ENCODE data around the gene ABCC5. TPM values are rescaled to one million over a fixed set of nuclear protein-coding genes. Genes with fewer than 3 reads are reported as not detected.

The ABCC5 gene
- total and polyA plus RNA-seq, 2 experiments from 2014 or later: 27.8 to 41.4 TPM

DNA sequence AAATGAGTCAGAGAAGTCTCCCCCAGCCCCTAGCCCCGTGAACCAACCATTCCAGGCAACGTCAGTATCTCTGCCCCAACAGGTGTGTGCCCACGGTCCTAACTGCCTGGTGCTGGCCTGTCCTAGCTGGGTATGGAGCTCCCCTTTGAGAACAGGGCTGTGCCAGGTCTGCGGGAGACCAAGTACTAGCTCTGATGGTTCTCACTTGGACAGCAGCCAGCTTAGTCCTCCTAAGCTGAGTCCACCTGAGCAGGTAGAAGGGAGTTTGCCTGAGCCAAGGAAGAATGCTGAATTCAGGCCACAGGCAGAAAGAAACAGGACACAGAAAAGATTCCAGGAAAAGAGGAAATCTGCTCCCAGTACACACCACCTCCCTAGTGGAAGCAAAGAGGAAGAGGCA lies 99.9 kb downstream of the ABCC5 start:
- DNase-seq (ENCODE audit: low spot score): no peak
- no peak for TF ChIP-seq EZH2phosphoT487 (IDR thresholded peaks at IDR 0.05; ENCODE audit: low read depth, severe bottlenecking, unreplicated experiment)
- TF ChIP-seq CTCF (IDR thresholded peaks at IDR 0.05; ENCODE audit: poor library complexity): no peak
- no peak for TF ChIP-seq EZH2 (IDR thresholded peaks at IDR 0.05; ENCODE audit: borderline replicate concordance)
- H3K4me1 ChIP-seq (ENCODE audit: insufficient read depth): no peaks in the 10 kb centered on the region
- no peaks in the 10 kb centered on the region for H3K79me2 ChIP-seq
- H3K9me3 ChIP-seq (ENCODE audit: low read depth): no peaks in the 10 kb centered on the region
- no peaks in the 10 kb centered on the region for H4K20me1 ChIP-seq (ENCODE audit: insufficient read depth, poor library complexity, severe bottlenecking)
- H3K4me2 ChIP-seq: no peak overlapping the region
- no peaks in the 10 kb centered on the region for H3K27me3 ChIP-seq
- 97% methylated on average over 4 of the region's 4 CpGs for WGBS (ENCODE audit: low lambda C conversion rate, missing lambda C conversion rate)
- H3K27ac ChIP-seq: no peak overlapping the region
- no peak overlapping the region for H2AFZ ChIP-seq
- H3K4me3 ChIP-seq: no peak overlapping the region
- no peaks in the 10 kb centered on the region for H3K36me3 ChIP-seq (replicated peaks; ENCODE audit: insufficient read depth, low read depth)
- no peaks in the 10 kb centered on the region for H3K9me2 ChIP-seq (replicated peaks; ENCODE audit: insufficient read depth)

DNA sequence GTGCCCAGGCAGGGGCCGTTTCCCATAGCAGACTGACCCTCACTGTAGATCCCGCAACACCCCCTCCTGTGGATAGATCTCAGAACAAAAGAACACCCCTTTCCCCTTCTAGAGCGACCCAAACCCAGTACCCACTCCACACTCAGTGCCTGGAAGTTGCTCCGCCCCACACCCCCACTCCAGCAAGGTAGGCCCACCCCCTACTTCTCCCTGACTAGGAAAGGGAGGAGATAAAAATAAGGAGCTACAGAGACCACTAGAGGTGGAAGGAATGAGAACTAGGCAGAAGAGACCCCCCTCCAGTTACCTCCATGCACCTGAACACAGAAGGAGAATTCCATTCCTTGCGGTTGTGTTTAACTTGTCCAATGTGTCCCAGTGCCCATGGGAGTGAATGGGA lies 102.8 kb downstream of the ABCC5 start:
- Histone ChIP-seq H3K27ac (no peak overlapping the region), H3K4me2 (no peak overlapping the region), H3K4me1 (ENCODE audit: insufficient read depth) (no peaks in the 10 kb centered on the region), H3K79me2 (no peaks in the 10 kb centered on the region), H3K27me3 (no peaks in the 10 kb centered on the region), H3K4me3 (no peak overlapping the region), H3K36me3 (replicated peaks; ENCODE audit: insufficient read depth, low read depth) (no peaks in the 10 kb centered on the region), H3K9me3 (ENCODE audit: low read depth) (no peaks in the 10 kb centered on the region), H3K9me2 (replicated peaks; ENCODE audit: insufficient read depth) (no peaks in the 10 kb centered on the region), H2AFZ (no peak overlapping the region), H4K20me1 (ENCODE audit: insufficient read depth, poor library complexity, severe bottlenecking) (no peaks in the 10 kb centered on the region)
- DNase-seq (ENCODE audit: low spot score): no peak
- 90% methylated on average over 5 of the region's 5 CpGs for WGBS (ENCODE audit: low lambda C conversion rate, missing lambda C conversion rate)
- no peak for TF ChIP-seq EZH2phosphoT487 (IDR thresholded peaks at IDR 0.05; ENCODE audit: low read depth, severe bottlenecking, unreplicated experiment)
- no peak for TF ChIP-seq CTCF (IDR thresholded peaks at IDR 0.05; ENCODE audit: poor library complexity)
- TF ChIP-seq EZH2 (IDR thresholded peaks at IDR 0.05; ENCODE audit: borderline replicate concordance): no peak

DNA sequence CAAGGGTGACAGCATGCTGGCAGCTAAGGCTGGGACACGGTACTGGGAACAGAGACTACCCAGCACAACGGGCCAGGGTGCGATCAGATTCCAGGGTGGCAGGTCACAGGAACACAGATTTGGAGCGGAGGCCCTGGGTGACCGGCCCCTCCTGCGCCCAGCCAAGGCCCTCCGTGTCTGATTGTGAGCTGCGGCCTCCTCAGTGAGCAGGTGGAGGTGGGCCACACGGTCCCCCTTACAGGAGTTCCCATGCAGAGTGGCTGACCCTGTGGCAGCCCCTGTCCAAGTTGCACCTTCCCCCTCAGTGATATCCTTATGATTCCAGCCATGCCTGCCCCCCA lies 104.1 kb downstream of the ABCC5 start:
- WGBS (ENCODE audit: low lambda C conversion rate, missing lambda C conversion rate): 74% methylated on average over 9 of the region's 9 CpGs
- no peak overlapping the region for H2AFZ ChIP-seq
- H3K9me2 ChIP-seq (replicated peaks; ENCODE audit: insufficient read depth): no peaks in the 10 kb centered on the region
- no peaks in the 10 kb centered on the region for H3K27me3 ChIP-seq
- H3K27ac ChIP-seq: no peak overlapping the region
- H3K4me1 ChIP-seq (ENCODE audit: insufficient read depth): no peaks in the 10 kb centered on the region
- no peak overlapping the region for H3K4me3 ChIP-seq
- H4K20me1 ChIP-seq (ENCODE audit: insufficient read depth, poor library complexity, severe bottlenecking): no peaks in the 10 kb centered on the region
- DNase-seq (ENCODE audit: low spot score): no peak
- no peak overlapping the region for H3K4me2 ChIP-seq
- H3K79me2 ChIP-seq: no peaks in the 10 kb centered on the region
- TF ChIP-seq EZH2 (IDR thresholded peaks at IDR 0.05; ENCODE audit: borderline replicate concordance) (no peak), CTCF (IDR thresholded peaks at IDR 0.05; ENCODE audit: poor library complexity) (no peak), EZH2phosphoT487 (IDR thresholded peaks at IDR 0.05; ENCODE audit: low read depth, severe bottlenecking, unreplicated experiment) (no peak)
- H3K9me3 ChIP-seq (ENCODE audit: low read depth): no peaks in the 10 kb centered on the region
- H3K36me3 ChIP-seq (replicated peaks; ENCODE audit: insufficient read depth, low read depth): no peaks in the 10 kb centered on the region

All from hepatocyte (in vitro differentiated cells).